HepG2 (cell line): Measurements from ENCODE around the gene TLE5. TPM values are rescaled to one million over a fixed set of nuclear protein-coding genes. Genes with fewer than 3 reads are reported as not detected.

Experiments used
- FOSL1 ChIP-seq: sonication (generic); formaldehyde crosslinking; IDR thresholded peaks from 2 replicates; pipeline ENCODE4 v1.9.0; 2021; ENCODE audit warnings: missing genetic modification reagents, borderline replicate concordance
- FOXA1 ChIP-seq, 2 experiments: fragments of 450-650 bp in 1 of 2; sonication (generic) in 1 of 2; formaldehyde crosslinking in 1 of 2; IDR thresholded peaks; 2 replicates each; pipeline versions ENCODE4 v1.4.0 to v1.6.1; 2016 to 2020; ENCODE audit warnings: missing genetic modification reagents in 1 of 2
- GATA4 ChIP-seq: sonication (generic); IDR thresholded peaks from 2 replicates; pipeline ENCODE4 v1.6.1; 2016; ENCODE audit warnings: antibody characterized with exemption, low read depth, borderline replicate concordance
- HNRNPLL ChIP-seq: fragments of 200-400 bp; formaldehyde crosslinking; IDR thresholded peaks from 2 replicates; pipeline ENCODE4 v1.6.1; 2017; ENCODE audit warnings: mild to moderate bottlenecking, low read depth, low read length; ENCODE audit not compliant: poor library complexity, severe bottlenecking
- MAFG ChIP-seq: sonication (generic); formaldehyde crosslinking; IDR thresholded peaks from 2 replicates; pipeline ENCODE4 v1.5.1; 2020; ENCODE audit warnings: mild to moderate bottlenecking, missing genetic modification reagents
- MAZ ChIP-seq, 2 experiments: sonication (generic) in 1 of 2; formaldehyde crosslinking in 1 of 2; IDR thresholded peaks; 2 replicates each; pipeline versions ENCODE4 v1.5.0 to v1.6.1; 2012 to 2020; ENCODE audit warnings: low read depth in 2 of 2, mild to moderate bottlenecking in 2 of 2, borderline replicate concordance in 1 of 2, improper control_type of control experiment in 1 of 2, low read length in 1 of 2, missing genetic modification reagents in 1 of 2, moderate library complexity in 1 of 2
- NFATC3 ChIP-seq: sonication (generic); formaldehyde crosslinking; IDR thresholded peaks from 2 replicates; pipeline ENCODE4 v1.5.1; 2020; ENCODE audit warnings: mild to moderate bottlenecking, missing genetic modification reagents
- PAWR ChIP-seq: sonication (generic); formaldehyde crosslinking; IDR thresholded peaks from 2 replicates; pipeline ENCODE4 v1.4.0; 2020; ENCODE audit warnings: missing genetic modification reagents, mild to moderate bottlenecking, borderline replicate concordance
- PPARG ChIP-seq: conservative IDR thresholded peaks from 2 replicates; pipeline ENCODE4 v1.6.1; 2016; ENCODE audit warnings: missing biosample characterization, missing genetic modification reagents
- REPIN1 ChIP-seq: sonication (generic); formaldehyde crosslinking; IDR thresholded peaks from 2 replicates; pipeline ENCODE4 v1.8.0; 2022; ENCODE audit warnings: missing genetic modification reagents, low read depth, mild to moderate bottlenecking, borderline replicate concordance
- RXRB ChIP-seq: IDR thresholded peaks from 2 replicates; pipeline ENCODE4 v1.6.1; 2016; ENCODE audit warnings: borderline replicate concordance, missing genetic modification reagents, missing compliant biosample characterization
- TBX2 ChIP-seq: sonication (generic); formaldehyde crosslinking; IDR thresholded peaks from 2 replicates; pipeline ENCODE4 v1.5.0; 2020; ENCODE audit warnings: missing genetic modification reagents, mild to moderate bottlenecking, borderline replicate concordance
- ZNF136 ChIP-seq: sonication (generic); formaldehyde crosslinking; IDR thresholded peaks from 2 replicates; pipeline ENCODE4 v1.8.1; 2022; ENCODE audit warnings: low read depth, mild to moderate bottlenecking, moderate library complexity, missing genetic modification reagents
- ZNF205 ChIP-seq: IDR thresholded peaks from 2 replicates; pipeline ENCODE4 v1.6.1; 2018; ENCODE audit warnings: missing biosample characterization, missing genetic modification reagents
- ZNF326 ChIP-seq: sonication (generic); formaldehyde crosslinking; IDR thresholded peaks from 2 replicates; pipeline ENCODE4 v1.4.0; 2020; ENCODE audit warnings: missing genetic modification reagents, borderline replicate concordance
- ZNF34 ChIP-seq: sonication (generic); formaldehyde crosslinking; IDR thresholded peaks from 2 replicates; pipeline ENCODE4 v1.4.0; 2020; ENCODE audit warnings: mild to moderate bottlenecking, missing genetic modification reagents, borderline replicate concordance
- ZNF343 ChIP-seq: sonication (generic); formaldehyde crosslinking; IDR thresholded peaks from 2 replicates; pipeline ENCODE4 v1.4.0; 2020; ENCODE audit warnings: mild to moderate bottlenecking, missing genetic modification reagents
- ZNF446 ChIP-seq: sonication (generic); formaldehyde crosslinking; IDR thresholded peaks from 2 replicates; pipeline ENCODE4 v1.5.0; 2020; ENCODE audit warnings: mild to moderate bottlenecking, missing genetic modification reagents
- ZNF570 ChIP-seq: sonication (generic); formaldehyde crosslinking; IDR thresholded peaks from 2 replicates; pipeline ENCODE4 v1.4.0; 2020; ENCODE audit warnings: mild to moderate bottlenecking, missing genetic modification reagents, borderline replicate concordance
- ZNF790 ChIP-seq: sonication (generic); formaldehyde crosslinking; IDR thresholded peaks from 2 replicates; pipeline ENCODE4 v1.8.0; 2022; ENCODE audit warnings: missing genetic modification reagents, mild to moderate bottlenecking, borderline replicate concordance
- polyA plus RNA-seq, 8 experiments: library from polyadenylated mRNA; depleted of rRNA in 3 of 8; stranded (reverse) in 7 of 8; unstranded in 1 of 8; fragments of >200 nt; fragmentation: Illumina TruSeq in 4 of 8; extraction: Trizol in 4 of 8; gene quantifications; 2 replicates each; pipeline versions ENCODE4 v1.2.1 to v1.2.3, GENCODE V29; 2011 to 2016; ENCODE audit warnings: low read depth in 4 of 8, missing spikeins in 1 of 8, mixed read lengths in 1 of 8; ENCODE audit not compliant: insufficient read depth in 1 of 8
- total RNA-seq, 5 experiments: library from RNA; depleted of rRNA; stranded (reverse); fragments of >200 nt; fragmentation: Illumina TruSeq; extraction: Trizol; gene quantifications; 2 replicates each; pipeline ENCODE4 v1.2.3, GENCODE V29; 2016; ENCODE audit warnings: low read depth in 1 of 5
- TF ChIP-seq, protein P1 (sequence below): sonication (generic); formaldehyde crosslinking; IDR thresholded peaks from 2 replicates; pipeline ENCODE4 v1.4.0; 2020; ENCODE audit warnings: mild to moderate bottlenecking, missing genetic modification reagents
- TF ChIP-seq, protein P2 (sequence below): sonication (generic); formaldehyde crosslinking; IDR thresholded peaks from 2 replicates; pipeline ENCODE4 v1.9.0; 2021; ENCODE audit warnings: missing genetic modification reagents, mild to moderate bottlenecking, borderline replicate concordance
- TF ChIP-seq, protein P3 (sequence below): sonication (generic); formaldehyde crosslinking; IDR thresholded peaks from 2 replicates; pipeline ENCODE4 v1.4.0; 2020; ENCODE audit warnings: mild to moderate bottlenecking, low read depth, missing genetic modification reagents
- TF ChIP-seq, protein P4 (sequence below): IDR thresholded peaks from 2 replicates; pipeline ENCODE4 v1.6.1; 2016; ENCODE audit warnings: low read depth, borderline replicate concordance
- TF ChIP-seq, protein P5 (sequence below): IDR thresholded peaks from 2 replicates; pipeline ENCODE4 v1.6.1; 2016; ENCODE audit warnings: mild to moderate bottlenecking

TLE5 gene
- total and polyA plus RNA-seq, 2 of the 13 experiments (the other 11 are each of a cell fraction or from before 2014, with no cell fraction given) = 62.8 to 189 TPM

DNA sequence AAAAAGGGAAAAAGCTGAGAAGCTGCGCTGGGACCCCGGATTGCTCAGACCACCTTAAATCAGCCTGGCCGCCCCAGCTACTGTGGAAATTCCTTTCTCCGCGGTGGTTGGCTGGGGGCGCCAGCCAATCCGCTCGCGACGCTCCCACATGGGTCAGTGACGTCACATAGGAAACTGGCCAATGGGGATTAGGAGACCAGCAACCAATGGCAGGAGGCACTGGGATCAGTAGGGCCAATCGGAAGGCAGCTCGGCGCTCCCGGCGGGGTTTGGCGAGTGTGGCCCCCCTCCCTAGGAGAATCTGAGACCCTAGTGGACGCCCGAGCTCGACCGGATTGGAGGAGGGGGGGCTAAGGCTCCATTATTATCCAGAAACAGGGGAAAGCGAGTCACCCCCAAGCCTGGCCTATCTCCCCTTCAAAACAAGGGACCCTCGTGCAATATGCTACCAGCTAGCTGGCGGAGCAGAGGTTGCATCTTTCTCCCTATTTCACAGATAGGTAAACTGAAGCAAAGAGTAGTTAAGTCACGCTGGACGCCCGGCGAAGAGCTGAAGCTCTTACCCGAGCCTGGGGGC is 26.7 kb downstream of the TLE5 start (continued):
- TF ChIP-seq HNRNPLL = no peak
- TF ChIP-seq PPARG (CRISPR knock-in tag) = no peak
- TF ChIP-seq, protein P1, sequence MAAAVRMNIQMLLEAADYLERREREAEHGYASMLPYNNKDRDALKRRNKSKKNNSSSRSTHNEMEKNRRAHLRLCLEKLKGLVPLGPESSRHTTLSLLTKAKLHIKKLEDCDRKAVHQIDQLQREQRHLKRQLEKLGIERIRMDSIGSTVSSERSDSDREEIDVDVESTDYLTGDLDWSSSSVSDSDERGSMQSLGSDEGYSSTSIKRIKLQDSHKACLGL (CRISPR knock-in tag) = no peak
- 0 out of 2 replicates have a peak, but pooled peaks have one; percentile 25 for TF ChIP-seq ZNF343 (CRISPR knock-in tag)
- peak; percentile 46; the same call in 1 of the 2 replicates for TF ChIP-seq MAZ (IDR thresholded peaks at IDR 0.05; ENCODE audit: borderline replicate concordance, low read depth, low read length)
- TF ChIP-seq MAZ (CRISPR knock-in tag; IDR thresholded peaks at IDR 0.05; ENCODE audit: low read depth) = peak; percentile 49; the same call in 1 of the 2 replicates
- TF ChIP-seq, protein P2, sequence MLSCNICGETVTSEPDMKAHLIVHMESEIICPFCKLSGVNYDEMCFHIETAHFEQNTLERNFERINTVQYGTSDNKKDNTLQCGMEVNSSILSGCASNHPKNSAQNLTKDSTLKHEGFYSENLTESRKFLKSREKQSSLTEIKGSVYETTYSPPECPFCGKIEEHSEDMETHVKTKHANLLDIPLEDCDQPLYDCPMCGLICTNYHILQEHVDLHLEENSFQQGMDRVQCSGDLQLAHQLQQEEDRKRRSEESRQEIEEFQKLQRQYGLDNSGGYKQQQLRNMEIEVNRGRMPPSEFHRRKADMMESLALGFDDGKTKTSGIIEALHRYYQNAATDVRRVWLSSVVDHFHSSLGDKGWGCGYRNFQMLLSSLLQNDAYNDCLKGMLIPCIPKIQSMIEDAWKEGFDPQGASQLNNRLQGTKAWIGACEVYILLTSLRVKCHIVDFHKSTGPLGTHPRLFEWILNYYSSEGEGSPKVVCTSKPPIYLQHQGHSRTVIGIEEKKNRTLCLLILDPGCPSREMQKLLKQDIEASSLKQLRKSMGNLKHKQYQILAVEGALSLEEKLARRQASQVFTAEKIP (CRISPR knock-in tag) = no peak
- no peak for TF ChIP-seq ZNF570 (CRISPR knock-in tag)
- no peak for TF ChIP-seq RXRB (CRISPR knock-in tag)
- TF ChIP-seq MAFG (CRISPR knock-in tag) = no peak
- no peak for TF ChIP-seq FOXA1 (IDR thresholded peaks at IDR 0.05)
- TF ChIP-seq FOXA1 (CRISPR knock-in tag; IDR thresholded peaks at IDR 0.05) = no peak
- no peak for TF ChIP-seq ZNF205 (CRISPR knock-in tag)
- TF ChIP-seq ZNF790 (CRISPR knock-in tag) = no peak
- peak; percentile 14; the same call in 1 of the 2 replicates for TF ChIP-seq TBX2 (CRISPR knock-in tag)
- TF ChIP-seq, protein P3, sequence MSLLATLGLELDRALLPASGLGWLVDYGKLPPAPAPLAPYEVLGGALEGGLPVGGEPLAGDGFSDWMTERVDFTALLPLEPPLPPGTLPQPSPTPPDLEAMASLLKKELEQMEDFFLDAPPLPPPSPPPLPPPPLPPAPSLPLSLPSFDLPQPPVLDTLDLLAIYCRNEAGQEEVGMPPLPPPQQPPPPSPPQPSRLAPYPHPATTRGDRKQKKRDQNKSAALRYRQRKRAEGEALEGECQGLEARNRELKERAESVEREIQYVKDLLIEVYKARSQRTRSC (CRISPR knock-in tag) = no peak
- TF ChIP-seq GATA4 = peak; percentile 98
- no peak for TF ChIP-seq ZNF446 (CRISPR knock-in tag)
- TF ChIP-seq FOSL1 = no peak
- TF ChIP-seq PAWR (CRISPR knock-in tag) = 0 out of 2 replicates have a peak, but pooled peaks have one; percentile 20
- no peak for TF ChIP-seq REPIN1 (CRISPR knock-in tag)
- TF ChIP-seq, protein P4, sequence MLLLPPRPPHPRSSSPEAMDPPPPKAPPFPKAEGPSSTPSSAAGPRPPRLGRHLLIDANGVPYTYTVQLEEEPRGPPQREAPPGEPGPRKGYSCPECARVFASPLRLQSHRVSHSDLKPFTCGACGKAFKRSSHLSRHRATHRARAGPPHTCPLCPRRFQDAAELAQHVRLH (CRISPR knock-in tag) = no peak
- no peak for TF ChIP-seq ZNF34 (CRISPR knock-in tag)
- no peak for TF ChIP-seq ZNF326 (CRISPR knock-in tag)
- TF ChIP-seq, protein P5, sequence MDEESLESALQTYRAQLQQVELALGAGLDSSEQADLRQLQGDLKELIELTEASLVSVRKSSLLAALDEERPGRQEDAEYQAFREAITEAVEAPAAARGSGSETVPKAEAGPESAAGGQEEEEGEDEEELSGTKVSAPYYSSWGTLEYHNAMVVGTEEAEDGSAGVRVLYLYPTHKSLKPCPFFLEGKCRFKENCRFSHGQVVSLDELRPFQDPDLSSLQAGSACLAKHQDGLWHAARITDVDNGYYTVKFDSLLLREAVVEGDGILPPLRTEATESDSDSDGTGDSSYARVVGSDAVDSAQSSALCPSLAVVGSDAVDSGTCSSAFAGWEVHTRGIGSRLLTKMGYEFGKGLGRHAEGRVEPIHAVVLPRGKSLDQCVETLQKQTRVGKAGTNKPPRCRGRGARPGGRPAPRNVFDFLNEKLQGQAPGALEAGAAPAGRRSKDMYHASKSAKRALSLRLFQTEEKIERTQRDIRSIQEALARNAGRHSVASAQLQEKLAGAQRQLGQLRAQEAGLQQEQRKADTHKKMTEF (CRISPR knock-in tag) = no peak
- no peak for TF ChIP-seq ZNF136 (CRISPR knock-in tag)
- no peak for TF ChIP-seq NFATC3 (CRISPR knock-in tag)
